ENCODE results near the gene GPRC5C.

GRCh38 chr17:74427763-74428153, 4.1 kb upstream of the GPRC5C start:
- TF ChIP-seq EZH2 (IDR thresholded peaks at IDR 0.05; ENCODE audit: borderline replicate concordance, low read depth, low read length, severe bottlenecking) (no peak), CTCF (IDR thresholded peaks at IDR 0.05; ENCODE audit: borderline replicate concordance, extremely low read depth, low read length, poor library complexity, severe bottlenecking) (no peak)

Data from DND-41 (cell line).